ENCODE measurements around the gene TTLL6.
A peak's percentile ranks its signal among the peaks of the same experiment; 100 is the strongest.
"Not testable (repeated sequence)": the region's sequence is repeated elsewhere in the genome, so short reads cannot be mapped to it uniquely, and the experiment has no call there.

The TTLL6 gene

GRCh38 chr17:48816774-48817590 is at the start of gene TTLL6:
TTLL6 (minus strand) TSS chr17:48817229; CDS start chr17:48817072, 157 bp downstream.
- peak within 1 kb of the TSS; percentile 73 for H3K9ac ChIP-seq (ENCODE audit: low read depth, low read length)
- no peaks in the 10 kb centered on the region for H3K36me3 ChIP-seq (ENCODE audit: control insufficient read depth, insufficient read depth, low read length)
- H3K4me1 ChIP-seq (ENCODE audit: control insufficient read depth, insufficient read depth, low read length): peaks cover 13% of the 10 kb centered on the region
- H3K4me3 ChIP-seq (ENCODE audit: low read depth, low read length): peak within 1 kb of the TSS; percentile 96
- H3K27me3 ChIP-seq (ENCODE audit: control insufficient read depth, insufficient read depth, low read length): peaks cover 16% of the 10 kb centered on the region
- H3K9me3 ChIP-seq (ENCODE audit: control insufficient read depth, insufficient read depth, low read length): no peaks in the 10 kb centered on the region

GRCh38 chr17:48860456-48860855 is 43.4 kb upstream of the TTLL6 start:
- Histone ChIP-seq H3K36me3 (ENCODE audit: control insufficient read depth, insufficient read depth, low read length) (no peaks in the 10 kb centered on the region), H3K9ac (ENCODE audit: low read depth, low read length) (no peak overlapping the region), H3K4me3 (ENCODE audit: low read depth, low read length) (no peak overlapping the region), H3K4me1 (ENCODE audit: control insufficient read depth, insufficient read depth, low read length) (no peaks in the 10 kb centered on the region), H3K9me3 (ENCODE audit: control insufficient read depth, insufficient read depth, low read length) (no peaks in the 10 kb centered on the region), H3K27me3 (ENCODE audit: control insufficient read depth, insufficient read depth, low read length) (no peaks in the 10 kb centered on the region)

DNA sequence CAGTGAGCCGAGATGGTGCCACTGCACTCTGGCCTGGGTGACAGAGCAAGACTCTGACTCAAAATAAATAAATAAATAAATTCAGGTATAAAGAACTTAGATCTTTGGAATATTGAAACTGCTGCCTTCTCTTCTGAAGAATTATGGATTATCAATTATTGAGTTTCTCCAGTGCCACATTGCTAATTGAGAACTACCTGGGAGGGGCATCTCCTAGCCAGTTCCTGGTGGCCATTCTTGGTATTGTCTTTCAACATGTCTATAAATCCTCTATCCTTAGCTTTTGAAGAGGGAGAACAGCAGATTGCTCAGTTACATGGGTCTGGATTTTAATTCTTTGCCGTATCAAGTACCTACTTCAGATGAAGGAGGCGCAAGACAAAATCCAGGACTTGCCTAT is 43.0 kb upstream of the TTLL6 start:
- H3K36me3 ChIP-seq (ENCODE audit: control insufficient read depth, insufficient read depth, low read length): no peaks in the 10 kb centered on the region
- H3K9me3 ChIP-seq (ENCODE audit: control insufficient read depth, insufficient read depth, low read length): no peaks in the 10 kb centered on the region
- no peak overlapping the region for H3K9ac ChIP-seq (ENCODE audit: low read depth, low read length)
- no peaks in the 10 kb centered on the region for H3K4me1 ChIP-seq (ENCODE audit: control insufficient read depth, insufficient read depth, low read length)
- H3K4me3 ChIP-seq (ENCODE audit: low read depth, low read length): no peak overlapping the region
- H3K27me3 ChIP-seq (ENCODE audit: control insufficient read depth, insufficient read depth, low read length): no peaks in the 10 kb centered on the region

- H3K36me3 ChIP-seq (ENCODE audit: control insufficient read depth, insufficient read depth, low read length): no peaks in the 10 kb centered on the region
- no peak overlapping the region for H3K9ac ChIP-seq (ENCODE audit: low read depth, low read length)
- H3K27me3 ChIP-seq (ENCODE audit: control insufficient read depth, insufficient read depth, low read length): no peaks in the 10 kb centered on the region
- H3K4me1 ChIP-seq (ENCODE audit: control insufficient read depth, insufficient read depth, low read length): no peaks in the 10 kb centered on the region
- no peak overlapping the region for H3K4me3 ChIP-seq (ENCODE audit: low read depth, low read length)
- H3K9me3 ChIP-seq (ENCODE audit: control insufficient read depth, insufficient read depth, low read length): no peaks in the 10 kb centered on the region
These were observed 39.2 kb upstream of the TTLL6 start for GRCh38 chr17:48856122-48856821.

GRCh38 chr17:48854774-48855476 is 37.9 kb upstream of the TTLL6 start:
- no peaks in the 10 kb centered on the region for H3K4me1 ChIP-seq (ENCODE audit: control insufficient read depth, insufficient read depth, low read length)
- no peak overlapping the region for H3K4me3 ChIP-seq (ENCODE audit: low read depth, low read length)
- H3K9me3 ChIP-seq (ENCODE audit: control insufficient read depth, insufficient read depth, low read length): no peaks in the 10 kb centered on the region
- H3K27me3 ChIP-seq (ENCODE audit: control insufficient read depth, insufficient read depth, low read length): no peaks in the 10 kb centered on the region
- H3K9ac ChIP-seq (ENCODE audit: low read depth, low read length): no peak overlapping the region
- H3K36me3 ChIP-seq (ENCODE audit: control insufficient read depth, insufficient read depth, low read length): no peaks in the 10 kb centered on the region

GRCh38 chr17:48850792-48851323 is 33.8 kb upstream of the TTLL6 start:
- Histone ChIP-seq H3K9ac (ENCODE audit: low read depth, low read length) (no peak overlapping the region), H3K4me3 (ENCODE audit: low read depth, low read length) (no peak overlapping the region), H3K9me3 (ENCODE audit: control insufficient read depth, insufficient read depth, low read length) (no peaks in the 10 kb centered on the region), H3K36me3 (ENCODE audit: control insufficient read depth, insufficient read depth, low read length) (no peaks in the 10 kb centered on the region), H3K27me3 (ENCODE audit: control insufficient read depth, insufficient read depth, low read length) (no peaks in the 10 kb centered on the region), H3K4me1 (ENCODE audit: control insufficient read depth, insufficient read depth, low read length) (no peaks in the 10 kb centered on the region)

- no peaks in the 10 kb centered on the region for H3K4me1 ChIP-seq (ENCODE audit: control insufficient read depth, insufficient read depth, low read length)
- H3K27me3 ChIP-seq (ENCODE audit: control insufficient read depth, insufficient read depth, low read length): no peaks in the 10 kb centered on the region
- H3K4me3 ChIP-seq (ENCODE audit: low read depth, low read length): no peak overlapping the region
These were observed 26.3 kb upstream of the TTLL6 start for GRCh38 chr17:48843187-48843900.

GRCh38 chr17:48842746-48843145 is 25.7 kb upstream of the TTLL6 start:
- Histone ChIP-seq H3K4me1 (ENCODE audit: control insufficient read depth, insufficient read depth, low read length) (no peaks in the 10 kb centered on the region), H3K9ac (ENCODE audit: low read depth, low read length) (no peak overlapping the region), H3K27me3 (ENCODE audit: control insufficient read depth, insufficient read depth, low read length) (no peaks in the 10 kb centered on the region), H3K4me3 (ENCODE audit: low read depth, low read length) (no peak overlapping the region), H3K9me3 (ENCODE audit: control insufficient read depth, insufficient read depth, low read length) (no peaks in the 10 kb centered on the region), H3K36me3 (ENCODE audit: control insufficient read depth, insufficient read depth, low read length) (no peaks in the 10 kb centered on the region)

More at GRCh38 chr17:48843187-48843900, 26.3 kb upstream of the TTLL6 start:
- no peaks in the 10 kb centered on the region for H3K9me3 ChIP-seq (ENCODE audit: control insufficient read depth, insufficient read depth, low read length)
- H3K9ac ChIP-seq (ENCODE audit: low read depth, low read length): no peak overlapping the region
- no peaks in the 10 kb centered on the region for H3K36me3 ChIP-seq (ENCODE audit: control insufficient read depth, insufficient read depth, low read length)

DNA sequence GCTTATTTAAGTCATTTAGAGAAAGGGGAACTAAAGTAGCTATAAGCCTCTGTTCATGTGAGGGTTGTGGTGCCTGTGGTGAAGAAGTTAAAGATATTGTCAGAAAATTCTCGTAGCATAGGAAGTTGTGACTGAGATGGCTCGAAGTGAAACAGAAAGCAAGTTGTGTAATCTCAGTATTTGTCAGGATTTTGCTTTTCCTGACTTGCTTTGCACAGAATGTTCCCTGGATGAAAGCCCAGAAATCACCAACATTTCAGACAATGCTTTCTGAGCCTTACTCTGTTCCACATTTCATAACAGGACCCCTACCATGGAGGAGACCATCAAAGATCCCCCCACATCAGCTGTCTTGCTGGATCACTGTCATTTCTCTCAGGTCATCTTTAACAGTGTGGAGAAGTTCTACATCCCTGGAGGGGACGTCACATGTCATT is 24.4 kb upstream of the TTLL6 start:
- Histone ChIP-seq H3K4me1 (ENCODE audit: control insufficient read depth, insufficient read depth, low read length) (no peaks in the 10 kb centered on the region), H3K36me3 (ENCODE audit: control insufficient read depth, insufficient read depth, low read length) (no peaks in the 10 kb centered on the region), H3K4me3 (ENCODE audit: low read depth, low read length) (no peak overlapping the region), H3K9me3 (ENCODE audit: control insufficient read depth, insufficient read depth, low read length) (no peaks in the 10 kb centered on the region), H3K9ac (ENCODE audit: low read depth, low read length) (no peak overlapping the region), H3K27me3 (ENCODE audit: control insufficient read depth, insufficient read depth, low read length) (no peaks in the 10 kb centered on the region)

GRCh38 chr17:48840441-48840840 is 23.4 kb upstream of the TTLL6 start:
- no peaks in the 10 kb centered on the region for H3K36me3 ChIP-seq (ENCODE audit: control insufficient read depth, insufficient read depth, low read length)
- no peaks in the 10 kb centered on the region for H3K9me3 ChIP-seq (ENCODE audit: control insufficient read depth, insufficient read depth, low read length)
- H3K4me3 ChIP-seq (ENCODE audit: low read depth, low read length): no peak overlapping the region
- H3K27me3 ChIP-seq (ENCODE audit: control insufficient read depth, insufficient read depth, low read length): no peaks in the 10 kb centered on the region
- H3K4me1 ChIP-seq (ENCODE audit: control insufficient read depth, insufficient read depth, low read length): no peaks in the 10 kb centered on the region
- no peak overlapping the region for H3K9ac ChIP-seq (ENCODE audit: low read depth, low read length)

DNA sequence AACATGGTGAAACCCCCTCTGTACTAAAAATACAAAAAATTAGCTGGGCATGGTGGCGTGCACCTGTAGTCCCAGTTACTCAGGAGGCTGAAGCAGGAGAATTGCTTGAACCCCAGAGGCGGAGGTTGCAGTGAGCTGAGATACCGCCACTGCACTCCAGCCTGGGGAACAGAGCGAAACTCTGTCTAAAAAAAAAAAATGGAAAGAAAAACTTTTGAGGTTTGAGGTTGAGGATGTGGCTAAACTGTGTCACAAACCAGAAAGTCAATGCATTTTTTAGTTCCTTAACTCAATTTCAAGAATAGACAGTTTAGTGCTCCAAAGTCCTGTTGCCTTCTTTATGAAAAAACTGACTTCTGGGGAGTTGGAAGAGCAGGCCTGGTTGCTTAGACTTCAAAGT is 20.4 kb upstream of the TTLL6 start:
- not testable (repeated sequence) for H3K36me3 ChIP-seq (ENCODE audit: control insufficient read depth, insufficient read depth, low read length); H3K4me1 ChIP-seq (ENCODE audit: control insufficient read depth, insufficient read depth, low read length); H3K9me3 ChIP-seq (ENCODE audit: control insufficient read depth, insufficient read depth, low read length); H3K4me3 ChIP-seq (ENCODE audit: low read depth, low read length); H3K27me3 ChIP-seq (ENCODE audit: control insufficient read depth, insufficient read depth, low read length); H3K9ac ChIP-seq (ENCODE audit: low read depth, low read length)
